WI38 (cell line): ENCODE measurements around the gene AKAP13.
"Not testable (repeated sequence)": the region's sequence is repeated elsewhere in the genome, so short reads cannot be mapped to it uniquely, and the experiment has no call there.

Experiments
- H3K4me3 ChIP-seq: 2 replicates; pipeline ENCODE4 v1.5.1; 2011; ENCODE audit warnings: low read depth, mild to moderate bottlenecking, control low read depth, low read length
- TF ChIP-seq, protein P1 (sequence below): IDR thresholded peaks from 2 replicates; pipeline ENCODE4 v1.5.1; 2012; ENCODE audit warnings: low read depth, mild to moderate bottlenecking, control low read depth, low read length

The AKAP13 gene

DNA sequence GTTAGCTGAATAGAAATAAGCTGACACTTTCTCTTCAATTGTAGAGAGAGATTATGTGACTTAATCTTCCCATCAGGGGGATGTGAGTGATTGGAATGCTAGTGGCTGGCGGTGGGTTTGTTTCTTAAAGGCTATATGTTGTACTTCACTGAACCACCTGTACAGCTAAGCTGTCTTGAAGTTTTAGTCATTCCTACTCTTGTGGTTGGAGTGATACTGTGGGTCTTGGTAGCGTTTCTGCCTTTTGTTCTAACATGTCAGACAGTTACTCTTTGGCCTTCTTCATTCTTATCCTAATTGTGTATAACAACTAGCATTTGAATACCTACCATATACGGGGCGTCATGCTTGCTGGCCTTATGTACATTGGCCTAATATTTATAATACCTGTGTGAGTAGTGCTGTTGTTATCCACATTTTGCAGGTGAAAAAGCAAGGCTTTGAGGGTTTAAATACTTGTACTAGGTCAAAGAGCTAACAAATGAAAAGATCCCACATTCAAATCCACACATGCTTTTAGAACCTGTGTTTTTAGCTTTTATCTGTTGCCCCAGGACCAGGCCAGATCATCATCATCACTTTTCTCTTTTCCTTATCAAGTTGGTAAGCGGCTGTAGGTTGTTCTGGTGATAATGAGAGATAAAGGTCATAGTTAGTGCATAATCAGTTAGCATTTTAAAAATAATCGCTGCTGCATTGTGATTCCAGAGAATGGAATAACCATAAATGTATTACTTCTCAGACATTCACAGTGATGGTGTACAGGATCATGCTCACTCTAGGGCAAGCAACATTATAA lies 50.2 kb downstream of the AKAP13 start:
- H3K4me3 ChIP-seq, result no peak overlapping the region

GRCh38 chr15:85439996-85440395 lies 59.6 kb downstream of the AKAP13 start:
- no peak overlapping the region for H3K4me3 ChIP-seq
- TF ChIP-seq, protein P1, sequence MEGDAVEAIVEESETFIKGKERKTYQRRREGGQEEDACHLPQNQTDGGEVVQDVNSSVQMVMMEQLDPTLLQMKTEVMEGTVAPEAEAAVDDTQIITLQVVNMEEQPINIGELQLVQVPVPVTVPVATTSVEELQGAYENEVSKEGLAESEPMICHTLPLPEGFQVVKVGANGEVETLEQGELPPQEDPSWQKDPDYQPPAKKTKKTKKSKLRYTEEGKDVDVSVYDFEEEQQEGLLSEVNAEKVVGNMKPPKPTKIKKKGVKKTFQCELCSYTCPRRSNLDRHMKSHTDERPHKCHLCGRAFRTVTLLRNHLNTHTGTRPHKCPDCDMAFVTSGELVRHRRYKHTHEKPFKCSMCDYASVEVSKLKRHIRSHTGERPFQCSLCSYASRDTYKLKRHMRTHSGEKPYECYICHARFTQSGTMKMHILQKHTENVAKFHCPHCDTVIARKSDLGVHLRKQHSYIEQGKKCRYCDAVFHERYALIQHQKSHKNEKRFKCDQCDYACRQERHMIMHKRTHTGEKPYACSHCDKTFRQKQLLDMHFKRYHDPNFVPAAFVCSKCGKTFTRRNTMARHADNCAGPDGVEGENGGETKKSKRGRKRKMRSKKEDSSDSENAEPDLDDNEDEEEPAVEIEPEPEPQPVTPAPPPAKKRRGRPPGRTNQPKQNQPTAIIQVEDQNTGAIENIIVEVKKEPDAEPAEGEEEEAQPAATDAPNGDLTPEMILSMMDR, result no peak

More for the DNA sequence above, 50.2 kb downstream of the AKAP13 start:
- TF ChIP-seq, protein P1, result no peak

DNA sequence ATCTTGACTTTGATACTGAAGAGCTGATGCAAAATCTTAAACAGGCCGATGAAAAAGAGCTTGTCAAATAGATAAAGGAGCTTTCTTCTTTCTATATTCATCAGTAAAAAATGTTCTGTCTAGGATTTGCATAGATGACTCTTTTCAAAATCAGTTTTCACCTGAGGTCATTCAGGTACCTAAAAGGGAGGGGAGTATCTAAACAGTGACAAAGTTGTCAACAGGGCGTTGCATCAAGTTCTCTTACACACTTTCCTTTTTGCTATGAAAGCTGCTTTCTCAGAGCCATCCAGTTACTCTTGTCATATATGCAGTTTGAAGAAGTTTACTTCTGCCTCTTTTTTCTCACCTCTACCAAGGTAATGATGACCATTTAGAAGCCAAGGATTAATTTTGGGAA lies 60.0 kb downstream of the AKAP13 start:
- TF ChIP-seq, protein P1, result no peak
- H3K4me3 ChIP-seq, result no peak overlapping the region

DNA sequence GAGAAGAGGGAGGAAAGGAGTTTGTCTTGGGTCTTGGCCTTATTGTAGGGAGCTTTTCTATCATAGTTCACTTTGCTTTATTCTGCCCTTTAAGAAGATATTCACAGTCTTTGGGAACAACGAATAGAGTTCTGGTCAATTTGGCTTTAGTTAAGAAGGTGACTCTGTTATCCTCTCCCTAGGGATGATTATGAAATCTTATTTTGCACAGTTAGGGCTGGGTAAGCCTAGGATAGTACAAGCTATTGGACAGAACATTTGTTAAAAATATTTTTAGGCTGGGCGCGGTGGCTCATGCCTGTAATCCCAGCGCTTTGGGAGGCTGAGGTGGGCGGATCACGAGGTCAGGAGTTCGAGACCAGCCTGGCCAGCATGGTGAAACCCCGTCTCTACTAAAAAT lies 61.5 kb downstream of the AKAP13 start:
- not testable (repeated sequence) for H3K4me3 ChIP-seq

GRCh38 chr15:85443046-85443445 lies 62.6 kb downstream of the AKAP13 start:
- no peak overlapping the region for H3K4me3 ChIP-seq
- TF ChIP-seq, protein P1, result no peak

GRCh38 chr15:85443593-85444087 lies 63.2 kb downstream of the AKAP13 start:
- TF ChIP-seq, protein P1, result no peak
- no peak overlapping the region for H3K4me3 ChIP-seq

DNA sequence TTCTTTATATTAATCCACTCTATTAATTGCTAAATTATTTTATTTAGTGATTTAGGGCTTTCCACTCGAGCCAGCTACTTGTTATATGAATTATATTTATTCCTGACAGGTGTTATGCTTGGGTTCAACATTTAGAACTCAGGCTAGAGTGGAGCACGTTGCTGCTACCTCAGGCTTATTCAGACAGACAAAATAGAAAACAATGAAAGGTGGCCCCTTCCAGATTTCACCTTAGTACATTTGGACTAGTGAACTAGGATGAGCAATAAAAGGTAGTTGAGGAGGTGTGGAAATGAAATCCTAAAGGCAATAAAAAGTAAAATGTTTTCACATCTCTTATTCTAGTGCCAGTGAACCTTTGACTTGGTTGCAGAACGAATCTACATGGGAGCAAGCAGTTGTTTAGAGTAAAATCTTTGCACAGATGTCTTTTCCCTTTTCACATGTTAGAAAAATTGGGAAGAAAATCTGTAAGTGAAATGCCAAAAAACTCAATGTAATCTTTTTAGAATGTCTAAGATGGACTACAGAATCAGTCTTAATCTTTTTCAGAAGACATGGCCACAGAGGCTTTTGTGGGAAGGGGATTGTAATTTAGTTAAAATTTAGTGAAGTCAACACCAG lies 63.8 kb downstream of the AKAP13 start:
- H3K4me3 ChIP-seq, result no peak overlapping the region
- TF ChIP-seq, protein P1, result no peak
